ENCODE data around the gene TIMELESS.

GRCh38 chr12:56392331-56392730 lies 56.9 kb downstream of the TIMELESS start:
- no peak for TF ChIP-seq CTCF (IDR thresholded peaks at IDR 0.05; ENCODE audit: poor library complexity)
- no peak for TF ChIP-seq EZH2phosphoT487 (IDR thresholded peaks at IDR 0.05; ENCODE audit: low read depth, severe bottlenecking, unreplicated experiment)
- no peak for TF ChIP-seq EZH2 (IDR thresholded peaks at IDR 0.05; ENCODE audit: borderline replicate concordance)

All from hepatocyte (in vitro differentiated cells).